NCI-H460 (cell line): ENCODE results near the gene IDH3B. TPM values are rescaled to one million over a fixed set of nuclear protein-coding genes. Genes with fewer than 3 reads are reported as not detected.
"Not testable (repeated sequence)": the region's sequence is repeated elsewhere in the genome, so short reads cannot be mapped to it uniquely, and the experiment has no call there.

Source experiments
- DNase-seq: peaks from one replicate; pipeline ENCODE4 v3.0.0-alpha.2; 2016; ENCODE audit warnings: low read depth; ENCODE audit errors: extremely low read depth
- polyA plus RNA-seq: library from polyadenylated mRNA; depleted of rRNA; stranded (reverse); fragments of >200 nt; gene quantifications from 2 replicates; pipeline ENCODE4 v1.2.3, GENCODE V29; 2014; cell fraction: nucleus; rRNA removed
- total RNA-seq: library from RNA; depleted of rRNA; stranded (reverse); fragments of >200 nt; shearing (Covaris generic); gene quantifications from 2 replicates; pipeline ENCODE4 v1.2.3, GENCODE V29; 2014; rRNA removed

IDH3B gene
- total RNA-seq, result 128 and 138 TPM in 2 replicates
- 437 and 546 TPM in 2 replicates for polyA plus RNA-seq

- peak; percentile 84 for DNase-seq
Observed at GRCh38 chr20:2663887-2664719, at the start of gene IDH3B. Gene IDH3B (minus strand): TSS chr20:2664216. CDS start chr20:2664188, 28 bp downstream.

- peak; percentile 23 for DNase-seq
Observed at GRCh38 chr20:2713285-2713684, 49.3 kb upstream of the IDH3B start.

- no peak for DNase-seq
Observed at GRCh38 chr20:2709205-2709981, 45.4 kb upstream of the IDH3B start.

- no peak for DNase-seq
Observed at GRCh38 chr20:2708665-2709064, 44.6 kb upstream of the IDH3B start.

GRCh38 chr20:2708073-2708415, 44.0 kb upstream of the IDH3B start:
- no peak for DNase-seq

- DNase-seq, result no peak
Observed at GRCh38 chr20:2707353-2708072, 43.5 kb upstream of the IDH3B start.

- DNase-seq, result no peak
Observed at GRCh38 chr20:2706688-2707352, 42.8 kb upstream of the IDH3B start.

- no peak for DNase-seq
Observed at GRCh38 chr20:2705931-2706645, 42.1 kb upstream of the IDH3B start.

GRCh38 chr20:2703716-2704475, 39.9 kb upstream of the IDH3B start:
- DNase-seq, result no peak

GRCh38 chr20:2701671-2702081, 37.7 kb upstream of the IDH3B start:
- no peak for DNase-seq

GRCh38 chr20:2700913-2701620, 37.1 kb upstream of the IDH3B start:
- no peak for DNase-seq

GRCh38 chr20:2699775-2700413, 35.9 kb upstream of the IDH3B start:
- no peak for DNase-seq

- no peak for DNase-seq
Observed at GRCh38 chr20:2698912-2699311, 34.9 kb upstream of the IDH3B start.

- no peak for DNase-seq
Observed at GRCh38 chr20:2698186-2698817, 34.3 kb upstream of the IDH3B start.

GRCh38 chr20:2697768-2698167, 33.8 kb upstream of the IDH3B start:
- DNase-seq, result no peak

- DNase-seq, result no peak
Observed at GRCh38 chr20:2696646-2697045, 32.6 kb upstream of the IDH3B start.

GRCh38 chr20:2695984-2696525, 32.0 kb upstream of the IDH3B start:
- DNase-seq, result not testable (repeated sequence)
